Upper lobe of left lung (tissue), 4 donors: ENCODE measurements around the gene NUP85.

Experiments
- CTCF ChIP-seq, 6 experiments: fragments of 450-650 bp in 4 of 6; fragments of 200-600 bp in 2 of 6; sonication (generic) in 2 of 6; IDR thresholded peaks; one replicate each; pipeline ENCODE4 v1.5.1; 2016 to 2019; ENCODE audit warnings: antibody characterized with exemption in 6 of 6
- POLR2A ChIP-seq, 4 donors: fragments of 450-650 bp; IDR thresholded peaks; one replicate each; pipeline ENCODE4 v1.5.1; 2016 to 2017; ENCODE audit warnings: antibody characterized with exemption in 4 of 4, mild to moderate bottlenecking in 2 of 4
- POLR2AphosphoS5 ChIP-seq, 2 donors: sonication (generic); formaldehyde crosslinking; IDR thresholded peaks; one replicate each; pipeline ENCODE4 v1.5.1; 2017; ENCODE audit warnings: antibody characterized with exemption in 2 of 2

GRCh38 chr17:75242461-75243042, 37.1 kb downstream of the NUP85 start:
- TF ChIP-seq POLR2A (IDR thresholded peaks at IDR 0.05) (no peak), CTCF (IDR thresholded peaks at IDR 0.05) (no peak), POLR2AphosphoS5 (IDR thresholded peaks at IDR 0.05) (no peak)
